ENCODE measurements around the gene MCRIP2. TPM values are rescaled to one million over a fixed set of nuclear protein-coding genes. Genes with fewer than 3 reads are reported as not detected.
A peak's percentile ranks its signal among the peaks of the same experiment; 100 is the strongest.

Gene MCRIP2
- total RNA-seq, 1 donor from 2014 or later, result 20.4 TPM

DNA sequence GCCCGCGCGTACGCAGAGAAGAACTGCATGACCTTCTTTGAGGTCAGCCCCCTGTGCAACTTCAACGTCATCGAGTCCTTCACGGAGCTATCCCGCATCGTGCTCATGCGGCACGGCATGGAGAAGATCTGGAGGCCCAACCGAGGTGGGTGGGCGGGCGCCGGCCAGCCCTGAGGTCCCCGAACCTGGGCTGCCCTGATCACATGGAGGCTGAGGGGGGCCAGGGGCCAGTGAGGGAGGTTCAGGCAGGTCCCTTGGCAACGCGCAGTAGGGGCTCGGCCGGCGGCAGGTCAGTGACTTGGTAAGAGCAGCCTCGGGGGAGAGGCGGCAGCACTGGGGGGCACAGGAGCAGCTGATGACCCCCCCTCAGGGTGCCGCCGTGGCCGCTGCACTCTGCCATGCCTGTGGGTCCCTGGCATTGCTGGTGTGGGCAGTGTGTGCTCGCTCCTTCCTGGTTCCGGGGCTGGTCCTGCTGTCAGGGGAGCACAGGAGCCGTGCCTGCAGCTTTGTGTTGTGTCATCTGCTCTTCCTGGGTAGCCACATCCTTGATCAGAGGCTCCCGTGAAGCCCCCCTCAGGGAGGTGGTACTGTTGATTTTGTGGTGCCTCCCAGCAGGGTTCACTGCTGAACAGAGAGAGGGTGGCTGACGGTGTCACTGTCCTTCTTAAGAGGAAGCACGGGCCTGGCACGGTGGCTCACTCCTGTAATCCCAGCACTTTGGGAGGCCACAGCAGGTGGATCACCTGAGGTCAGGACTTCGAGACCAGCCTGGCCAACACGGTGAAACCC, 15.5 kb upstream of the MCRIP2 start:
- Histone ChIP-seq H3K27ac (ENCODE audit: low read depth, low read length) (no peak overlapping the region), H3K9me3 (ENCODE audit: control insufficient read depth in 3 of 3, low read length in 3 of 3) (no peaks in the 10 kb centered on the region), H3K4me3 (ENCODE audit: low read length in 3 of 3) (no peak overlapping the region), H3K36me3 (ENCODE audit: control insufficient read depth in 3 of 3, insufficient read depth in 3 of 3, low read length in 3 of 3) (peaks cover 10 to 20% (median 15%) of the 10 kb centered on the region in 3 donors), H3K4me1 (ENCODE audit: control insufficient read depth in 3 of 3, insufficient read depth in 3 of 3, low read length in 3 of 3) (peaks cover 11 to 32% (median 26%) of the 10 kb centered on the region in 3 donors), H3K9ac (ENCODE audit: low read depth in 1 of 3, low read length in 3 of 3) (no peak overlapping the region), H3K27me3 (ENCODE audit: control insufficient read depth in 3 of 3, insufficient read depth in 3 of 3, low read length in 3 of 3) (no peaks in the 10 kb centered on the region)

DNA sequence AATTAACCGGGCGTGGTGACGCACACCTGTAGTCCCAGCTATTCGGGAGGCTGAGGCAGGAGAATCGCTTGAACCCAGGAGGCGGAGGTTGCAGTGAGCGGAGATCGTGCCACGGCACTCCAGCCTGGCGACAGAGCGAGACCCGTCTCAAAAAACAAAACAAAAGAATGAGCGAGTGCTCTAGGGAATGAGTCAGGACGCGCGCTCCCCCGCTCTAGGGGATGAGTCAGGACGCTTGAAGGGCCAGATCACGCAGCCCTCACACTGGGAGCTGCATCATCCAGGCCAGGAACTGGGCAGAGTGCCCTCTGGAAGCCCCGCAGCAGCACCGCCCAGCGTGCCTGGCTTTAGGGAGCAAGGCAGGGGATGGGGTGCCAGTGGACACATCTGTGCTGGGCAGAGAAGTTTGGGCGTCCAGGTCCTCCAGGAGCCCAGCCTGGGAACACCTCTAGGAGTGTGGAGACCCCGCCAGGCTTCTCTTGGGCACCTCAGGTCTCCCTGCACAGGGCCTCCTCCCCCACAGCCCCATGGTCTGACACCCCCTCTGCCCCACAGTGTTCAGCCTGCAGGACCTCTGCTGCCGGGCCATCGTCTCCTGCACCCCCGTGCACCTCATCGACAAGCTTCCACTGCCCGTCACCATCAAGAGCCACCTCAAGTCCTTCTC, 14.7 kb upstream of the MCRIP2 start:
- Histone ChIP-seq H3K4me3 (ENCODE audit: low read length in 3 of 3) (no peak overlapping the region), H3K27ac (ENCODE audit: low read depth, low read length) (no peak overlapping the region), H3K36me3 (ENCODE audit: control insufficient read depth in 3 of 3, insufficient read depth in 3 of 3, low read length in 3 of 3) (peaks cover 10 to 20% (median 12%) of the 10 kb centered on the region in 3 donors), H3K4me1 (ENCODE audit: control insufficient read depth in 3 of 3, insufficient read depth in 3 of 3, low read length in 3 of 3) (peaks cover 11 to 29% (median 24%) of the 10 kb centered on the region in 3 donors), H3K9ac (ENCODE audit: low read depth in 1 of 3, low read length in 3 of 3) (no peak overlapping the region), H3K27me3 (ENCODE audit: control insufficient read depth in 3 of 3, insufficient read depth in 3 of 3, low read length in 3 of 3) (no peaks in the 10 kb centered on the region), H3K9me3 (ENCODE audit: control insufficient read depth in 3 of 3, low read length in 3 of 3) (no peaks in the 10 kb centered on the region)

DNA sequence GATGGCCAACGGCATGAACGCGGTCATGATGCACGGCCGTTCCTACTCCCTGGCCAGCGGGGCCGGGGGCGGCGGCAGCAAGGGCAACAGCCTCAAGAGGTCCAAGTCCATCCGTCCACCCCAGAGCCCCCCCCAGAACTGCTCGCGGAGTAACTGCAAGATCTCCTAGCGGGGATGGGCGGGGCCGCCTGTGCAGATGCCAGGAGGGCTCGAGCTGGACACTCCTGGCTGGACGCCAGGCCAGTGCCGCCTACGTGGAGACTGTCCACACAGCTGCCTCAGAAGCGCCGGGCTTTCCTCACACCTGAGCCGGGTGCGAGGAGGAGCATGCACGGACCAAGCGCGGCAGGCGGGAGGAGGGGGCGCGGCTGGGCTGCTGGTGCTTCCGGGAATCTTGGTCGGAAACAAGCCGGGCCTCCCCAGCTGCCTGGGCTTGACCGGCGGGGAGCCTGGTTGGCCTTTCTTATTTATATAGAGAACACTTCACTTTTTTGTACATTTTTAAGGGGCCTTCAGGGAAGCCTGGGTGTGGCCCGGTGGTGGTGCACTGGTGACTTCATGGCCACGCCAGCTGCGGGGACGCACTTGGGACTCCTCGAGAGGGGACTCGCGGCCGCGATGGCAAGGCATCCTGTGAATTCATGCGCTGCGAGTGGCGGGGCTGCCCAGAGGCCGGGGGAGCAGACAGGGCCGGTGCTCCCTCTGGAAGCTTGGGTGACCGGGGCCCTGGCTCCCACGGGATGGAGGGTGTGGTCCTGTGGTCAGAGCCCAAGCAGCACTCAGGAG, 14.0 kb upstream of the MCRIP2 start:
- peaks cover 11 to 29% (median 26%) of the 10 kb centered on the region in 3 donors for H3K4me1 ChIP-seq (ENCODE audit: control insufficient read depth in 3 of 3, insufficient read depth in 3 of 3, low read length in 3 of 3)
- H3K9me3 ChIP-seq (ENCODE audit: control insufficient read depth in 3 of 3, low read length in 3 of 3), result no peaks in the 10 kb centered on the region
- H3K4me3 ChIP-seq (ENCODE audit: low read length in 3 of 3), result no peak overlapping the region
- H3K27ac ChIP-seq (ENCODE audit: low read depth, low read length), result no peak overlapping the region
- no peak overlapping the region for H3K9ac ChIP-seq (ENCODE audit: low read depth in 1 of 3, low read length in 3 of 3)
- no peaks in the 10 kb centered on the region for H3K27me3 ChIP-seq (ENCODE audit: control insufficient read depth in 3 of 3, insufficient read depth in 3 of 3, low read length in 3 of 3)
- H3K36me3 ChIP-seq (ENCODE audit: control insufficient read depth in 3 of 3, insufficient read depth in 3 of 3, low read length in 3 of 3), result peaks cover 10 to 20% (median 12%) of the 10 kb centered on the region in 3 donors

DNA sequence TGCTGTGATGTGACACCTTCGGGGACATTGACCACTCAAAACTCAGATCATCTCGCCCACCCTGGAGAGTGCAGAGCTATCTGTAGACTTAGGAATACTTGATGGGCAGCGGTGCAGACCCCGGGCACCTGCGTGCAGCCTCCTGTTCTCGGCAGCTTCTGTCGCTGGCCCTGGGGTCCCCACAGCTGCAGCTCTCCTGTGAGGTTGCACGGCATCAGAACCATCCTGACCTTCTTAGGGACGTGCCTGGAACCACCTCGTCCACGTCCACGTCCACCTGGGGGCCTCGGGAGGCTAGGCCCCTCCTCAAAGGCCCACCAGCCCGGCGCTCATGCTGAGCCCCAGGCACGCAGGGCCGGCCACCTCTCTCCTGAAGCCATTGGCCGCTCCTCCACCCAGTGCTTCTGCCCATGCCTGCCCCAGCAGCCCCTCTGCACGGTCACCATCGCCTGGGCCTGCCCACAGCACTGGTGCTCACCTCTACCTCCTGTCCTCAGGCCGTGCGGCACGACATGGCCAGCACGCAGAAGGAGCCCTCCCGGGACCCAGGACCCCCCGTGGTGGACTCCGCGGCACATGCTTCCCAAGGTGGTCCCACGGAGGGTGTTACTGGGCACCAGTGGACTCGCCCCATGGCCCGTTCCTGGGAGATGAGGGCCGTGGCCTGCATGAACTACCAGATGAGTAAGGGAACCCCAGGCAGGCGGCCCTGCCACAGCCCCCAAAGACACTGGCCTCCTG, 13.1 kb upstream of the MCRIP2 start:
- Histone ChIP-seq H3K27me3 (ENCODE audit: control insufficient read depth in 3 of 3, insufficient read depth in 3 of 3, low read length in 3 of 3) (no peaks in the 10 kb centered on the region), H3K36me3 (ENCODE audit: control insufficient read depth in 3 of 3, insufficient read depth in 3 of 3, low read length in 3 of 3) (peaks cover 10 to 20% (median 14%) of the 10 kb centered on the region in 3 donors), H3K9me3 (ENCODE audit: control insufficient read depth in 3 of 3, low read length in 3 of 3) (no peaks in the 10 kb centered on the region), H3K4me1 (ENCODE audit: control insufficient read depth in 3 of 3, insufficient read depth in 3 of 3, low read length in 3 of 3) (peaks cover 11 to 29% (median 26%) of the 10 kb centered on the region in 3 donors), H3K9ac (ENCODE audit: low read depth in 1 of 3, low read length in 3 of 3) (no peak overlapping the region), H3K4me3 (ENCODE audit: low read length in 3 of 3) (no peak overlapping the region), H3K27ac (ENCODE audit: low read depth, low read length) (no peak overlapping the region)

DNA sequence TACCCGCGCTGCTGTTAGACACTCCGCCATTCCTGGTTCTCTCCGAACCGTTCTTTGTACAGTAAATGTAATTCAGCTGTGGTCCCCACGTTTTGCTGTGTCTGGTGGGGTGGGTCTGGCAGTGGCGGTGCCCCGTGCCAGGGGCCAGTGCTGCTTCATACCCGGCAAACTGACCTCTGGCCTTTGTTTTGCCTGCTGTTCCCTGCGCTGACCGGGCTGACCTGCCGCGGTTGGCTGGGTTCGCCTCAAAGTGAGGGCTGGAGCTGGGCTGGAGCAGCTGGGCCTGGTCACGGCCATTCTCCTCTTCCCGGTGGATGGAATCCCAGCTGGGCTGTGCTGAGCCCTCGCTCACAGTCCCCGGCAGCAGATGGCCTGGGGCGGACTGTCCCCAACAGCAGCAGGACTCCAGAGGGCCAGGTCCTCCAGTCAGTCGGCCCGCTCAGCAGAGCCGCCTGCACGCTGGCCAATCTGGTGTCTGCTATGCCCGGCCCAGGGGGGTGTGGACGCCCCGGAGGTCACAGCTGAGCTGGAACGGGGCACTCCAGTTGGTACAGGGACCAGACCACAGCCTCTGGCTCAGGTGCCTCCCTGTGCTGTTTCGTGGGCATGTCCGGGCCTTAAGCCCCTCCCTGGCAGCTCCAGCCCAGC, 12.3 kb upstream of the MCRIP2 start:
- Histone ChIP-seq H3K4me3 (ENCODE audit: low read length in 3 of 3) (no peak overlapping the region), H3K36me3 (ENCODE audit: control insufficient read depth in 3 of 3, insufficient read depth in 3 of 3, low read length in 3 of 3) (peaks cover 13 to 26% (median 19%) of the 10 kb centered on the region in 3 donors), H3K9ac (ENCODE audit: low read depth in 1 of 3, low read length in 3 of 3) (peak overlapping the region in 1 of 3 donors; percentile 40), H3K27ac (ENCODE audit: low read depth, low read length) (no peak overlapping the region), H3K4me1 (ENCODE audit: control insufficient read depth in 3 of 3, insufficient read depth in 3 of 3, low read length in 3 of 3) (peaks cover 11 to 29% (median 26%) of the 10 kb centered on the region in 3 donors), H3K9me3 (ENCODE audit: control insufficient read depth in 3 of 3, low read length in 3 of 3) (no peaks in the 10 kb centered on the region), H3K27me3 (ENCODE audit: control insufficient read depth in 3 of 3, insufficient read depth in 3 of 3, low read length in 3 of 3) (no peaks in the 10 kb centered on the region)

DNA sequence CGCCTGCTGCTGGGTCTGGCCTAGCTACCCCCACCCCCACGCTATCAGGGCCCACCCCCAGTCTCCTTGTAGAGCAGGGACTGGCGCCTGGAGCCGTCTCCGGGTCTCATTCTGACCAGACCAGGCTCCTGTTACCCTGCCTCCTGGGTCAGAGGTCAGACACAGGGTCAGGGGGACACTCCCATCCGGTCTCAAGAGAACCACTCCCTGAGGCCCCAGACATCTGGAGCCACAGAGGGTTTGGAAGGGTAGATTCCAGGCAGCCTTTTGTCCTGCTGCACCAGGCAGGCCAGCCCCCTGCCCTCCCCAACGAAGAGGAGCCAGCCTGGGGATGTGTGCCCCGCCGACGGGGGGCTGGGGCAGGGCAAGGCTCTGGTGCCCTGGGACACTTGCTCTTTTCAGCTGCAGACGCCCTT, 11.8 kb upstream of the MCRIP2 start:
- no peaks in the 10 kb centered on the region for H3K9me3 ChIP-seq (ENCODE audit: control insufficient read depth in 3 of 3, low read length in 3 of 3)
- peaks cover 14 to 31% (median 27%) of the 10 kb centered on the region in 3 donors for H3K4me1 ChIP-seq (ENCODE audit: control insufficient read depth in 3 of 3, insufficient read depth in 3 of 3, low read length in 3 of 3)
- peaks cover 14 to 28% (median 19%) of the 10 kb centered on the region in 3 donors for H3K36me3 ChIP-seq (ENCODE audit: control insufficient read depth in 3 of 3, insufficient read depth in 3 of 3, low read length in 3 of 3)
- no peak overlapping the region for H3K4me3 ChIP-seq (ENCODE audit: low read length in 3 of 3)
- peak overlapping the region in 1 of 3 donors; percentile 33 for H3K9ac ChIP-seq (ENCODE audit: low read depth in 1 of 3, low read length in 3 of 3)
- no peaks in the 10 kb centered on the region for H3K27me3 ChIP-seq (ENCODE audit: control insufficient read depth in 3 of 3, insufficient read depth in 3 of 3, low read length in 3 of 3)
- H3K27ac ChIP-seq (ENCODE audit: low read depth, low read length), result no peak overlapping the region

DNA sequence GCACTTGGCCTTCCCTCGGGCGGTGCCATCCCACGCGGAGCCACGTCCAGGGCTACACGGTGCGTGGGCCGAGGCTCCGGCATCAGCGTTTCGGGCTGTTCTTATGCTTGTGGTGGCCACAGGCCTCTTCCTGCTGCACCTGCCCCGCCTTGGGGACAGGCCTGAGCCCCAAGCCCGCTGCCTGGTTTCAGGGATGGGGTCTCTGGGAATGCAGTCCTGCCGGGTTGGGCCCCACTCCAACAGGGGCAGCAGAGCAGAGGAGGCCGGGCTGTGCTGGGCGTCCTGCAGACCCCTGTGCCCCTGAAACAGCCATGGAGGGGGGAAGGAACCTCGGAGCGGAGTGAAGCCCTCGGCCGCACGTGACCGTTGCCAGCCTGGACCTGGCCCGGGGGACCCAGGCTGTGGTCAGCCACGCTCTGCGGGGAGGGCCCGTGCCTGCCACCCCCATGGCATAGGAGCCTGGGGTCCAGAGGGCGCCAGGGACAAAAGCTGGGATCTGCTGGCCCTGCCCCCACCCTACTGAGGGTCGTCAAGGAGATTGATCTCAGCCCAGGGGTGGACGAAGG, 11.3 kb upstream of the MCRIP2 start:
- Histone ChIP-seq H3K9ac (ENCODE audit: low read depth in 1 of 3, low read length in 3 of 3) (peak overlapping the region in 1 of 3 donors; percentile 33), H3K4me3 (ENCODE audit: low read length in 3 of 3) (no peak overlapping the region), H3K27me3 (ENCODE audit: control insufficient read depth in 3 of 3, insufficient read depth in 3 of 3, low read length in 3 of 3) (no peaks in the 10 kb centered on the region), H3K4me1 (ENCODE audit: control insufficient read depth in 3 of 3, insufficient read depth in 3 of 3, low read length in 3 of 3) (peaks cover 18 to 36% (median 31%) of the 10 kb centered on the region in 3 donors), H3K9me3 (ENCODE audit: control insufficient read depth in 3 of 3, low read length in 3 of 3) (no peaks in the 10 kb centered on the region), H3K36me3 (ENCODE audit: control insufficient read depth in 3 of 3, insufficient read depth in 3 of 3, low read length in 3 of 3) (peaks cover 14 to 26% (median 17%) of the 10 kb centered on the region in 3 donors), H3K27ac (ENCODE audit: low read depth, low read length) (no peak overlapping the region)

DNA sequence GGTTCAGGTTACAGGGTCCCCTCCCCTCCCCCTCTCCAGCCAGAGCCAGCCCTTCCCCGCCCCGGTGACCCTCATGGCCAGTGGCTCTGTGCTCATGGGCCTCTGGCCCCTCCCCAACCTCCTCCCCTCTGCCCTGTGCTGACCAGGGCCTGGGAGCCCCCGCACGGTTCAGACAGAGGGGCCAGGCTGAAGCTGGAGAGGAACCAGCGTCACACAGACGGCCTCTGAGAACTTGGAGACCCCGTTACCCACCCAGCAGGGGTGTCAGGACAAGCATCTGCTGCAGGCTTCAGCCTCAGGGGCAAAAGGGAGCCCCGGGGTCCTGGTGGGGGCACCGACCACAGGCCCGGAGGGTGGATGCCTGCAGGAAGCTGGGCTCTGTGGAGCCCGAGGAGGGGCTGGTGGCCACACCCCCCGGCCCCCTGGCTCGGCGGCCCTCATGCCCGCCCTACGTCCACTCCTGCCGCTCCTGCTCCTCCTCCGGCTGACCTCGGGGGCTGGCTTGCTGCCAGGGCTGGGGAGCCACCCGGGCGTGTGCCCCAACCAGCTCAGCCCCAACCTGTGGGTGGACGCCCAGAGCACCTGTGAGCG, 10.7 kb upstream of the MCRIP2 start, which contains the start of gene WFIKKN1:
TSS of gene WFIKKN1 (plus strand) at position 171 of the 591 bp plus-strand sequence. CDS start at position 440, 269 bp downstream.
- peaks cover 21 to 39% (median 35%) of the 10 kb centered on the region in 3 donors for H3K4me1 ChIP-seq (ENCODE audit: control insufficient read depth in 3 of 3, insufficient read depth in 3 of 3, low read length in 3 of 3)
- peaks cover 13 to 21% (median 14%) of the 10 kb centered on the region in 3 donors for H3K36me3 ChIP-seq (ENCODE audit: control insufficient read depth in 3 of 3, insufficient read depth in 3 of 3, low read length in 3 of 3)
- no peaks in the 10 kb centered on the region for H3K27me3 ChIP-seq (ENCODE audit: control insufficient read depth in 3 of 3, insufficient read depth in 3 of 3, low read length in 3 of 3)
- H3K27ac ChIP-seq (ENCODE audit: low read depth, low read length), result no peak within 1 kb of the TSS
- peak within 1 kb of the TSS in 1 of 3 donors; percentile 33 for H3K9ac ChIP-seq (ENCODE audit: low read depth in 1 of 3, low read length in 3 of 3)
- H3K9me3 ChIP-seq (ENCODE audit: control insufficient read depth in 3 of 3, low read length in 3 of 3), result no peaks in the 10 kb centered on the region
- no peak within 1 kb of the TSS for H3K4me3 ChIP-seq (ENCODE audit: low read length in 3 of 3)

Measured in skeletal muscle tissue (tissue), 4 donors.